HEK293 (cell line): ENCODE measurements around the gene TEAD1.

Experiments used
- CTCF ChIA-PET: fragments of 350-600 bp; formaldehyde crosslinking; extraction: SDS; loops from one replicate; lab custom pipeline; 2021; ENCODE audit warnings: antibody characterized with exemption; lab: Yijun Ruan, JAX
- POLR2A ChIA-PET: fragments of 300-600 bp; formaldehyde crosslinking; extraction: SDS; loops from one replicate; lab custom pipeline; 2020; ENCODE audit warnings: antibody characterized with exemption, inconsistent platforms; lab: Yijun Ruan, JAX
- H3K27ac ChIP-seq: fragments of 200-500 bp; sonication (Bioruptor generic); 2 replicates; pipeline ENCODE4 v1.5.1; 2014; ENCODE audit warnings: low read depth, low read length, control low read depth, inconsistent platforms; ENCODE audit errors: extremely low read depth
- H3K36me3 ChIP-seq, 2 experiments: fragments of 200-500 bp in 1 of 2; sonication (Bioruptor generic) in 1 of 2; 1 replicate in 1 of 2; 2 replicates in 1 of 2; pipeline ENCODE4 v1.5.1; 2014 to 2017; ENCODE audit warnings: inconsistent platforms in 2 of 2, low read length in 2 of 2; ENCODE audit not compliant: control insufficient read depth in 2 of 2, insufficient read depth in 1 of 2
- H3K4me1 ChIP-seq: fragments of 200-500 bp; sonication (Bioruptor generic); 2 replicates; pipeline ENCODE4 v1.5.1; 2014; ENCODE audit warnings: mild to moderate bottlenecking, low read length, inconsistent platforms; ENCODE audit not compliant: control insufficient read depth, insufficient read depth
- H3K4me3 ChIP-seq: 2 replicates; pipeline ENCODE4 v1.5.1; 2011; ENCODE audit warnings: low read depth, mild to moderate bottlenecking, control low read depth, low read length, moderate library complexity
- H3K9me3 ChIP-seq: fragments of 200-500 bp; sonication (Bioruptor generic); 2 replicates; pipeline ENCODE4 v1.5.1; 2014; ENCODE audit warnings: low read depth, low read length, inconsistent platforms; ENCODE audit not compliant: control insufficient read depth, insufficient read depth
- BCL6B ChIP-seq: fragments of 450-650 bp; formaldehyde crosslinking; IDR thresholded peaks from 2 replicates; pipeline ENCODE4 v1.5.1; 2017; ENCODE audit warnings: missing biosample characterization, missing genetic modification characterization
- GLIS2 ChIP-seq: fragments of 450-650 bp; formaldehyde crosslinking; IDR thresholded peaks from 2 replicates; pipeline ENCODE4 v1.5.1; 2016; ENCODE audit warnings: missing biosample characterization, missing genetic modification characterization
- HOXA7 ChIP-seq: sonication (generic); formaldehyde crosslinking; IDR thresholded peaks from 2 replicates; pipeline ENCODE4 v1.8.1; 2022; ENCODE audit warnings: missing genetic modification reagents, borderline replicate concordance
- KLF16 ChIP-seq: fragments of 450-650 bp; formaldehyde crosslinking; IDR thresholded peaks from 2 replicates; pipeline ENCODE4 v1.5.1; 2017; ENCODE audit warnings: missing biosample characterization, missing genetic modification characterization
- ZBTB17 ChIP-seq: fragments of 450-650 bp; formaldehyde crosslinking; IDR thresholded peaks from 2 replicates; pipeline ENCODE4 v1.5.1; 2016; ENCODE audit warnings: missing biosample characterization, missing genetic modification characterization
- ZNF121 ChIP-seq: fragments of 450-650 bp; formaldehyde crosslinking; IDR thresholded peaks from 2 replicates; pipeline ENCODE4 v1.5.1; 2016; ENCODE audit warnings: missing biosample characterization, missing genetic modification characterization
- ZNF169 ChIP-seq: fragments of 450-650 bp; formaldehyde crosslinking; IDR thresholded peaks from 2 replicates; pipeline ENCODE4 v1.5.1; 2016; ENCODE audit warnings: missing biosample characterization, missing genetic modification characterization
- ZNF18 ChIP-seq: fragments of 450-650 bp; formaldehyde crosslinking; IDR thresholded peaks from 2 replicates; pipeline ENCODE4 v1.5.1; 2016; ENCODE audit warnings: missing biosample characterization, missing genetic modification characterization
- ZNF184 ChIP-seq: fragments of 450-650 bp; IDR thresholded peaks from 2 replicates; pipeline ENCODE4 v1.5.1; 2018; ENCODE audit warnings: missing biosample characterization, mild to moderate bottlenecking, missing genetic modification characterization
- ZNF19 ChIP-seq: fragments of 450-650 bp; formaldehyde crosslinking; IDR thresholded peaks from 2 replicates; pipeline ENCODE4; 2016; ENCODE audit warnings: missing biosample characterization, missing genetic modification characterization, low read depth
- ZNF211 ChIP-seq: fragments of 450-650 bp; formaldehyde crosslinking; IDR thresholded peaks from 2 replicates; pipeline ENCODE4 v1.5.1; 2016; ENCODE audit warnings: low read depth, missing biosample characterization, missing genetic modification characterization
- ZNF239 ChIP-seq: fragments of 450-650 bp; formaldehyde crosslinking; IDR thresholded peaks from 2 replicates; pipeline ENCODE4 v1.5.1; 2016; ENCODE audit warnings: missing biosample characterization, missing genetic modification characterization
- ZNF248 ChIP-seq: fragments of 450-650 bp; formaldehyde crosslinking; IDR thresholded peaks from 2 replicates; pipeline ENCODE4 v1.5.1; 2017; ENCODE audit warnings: missing biosample characterization, missing genetic modification characterization
- ZNF26 ChIP-seq: fragments of 450-650 bp; formaldehyde crosslinking; IDR thresholded peaks from 2 replicates; pipeline ENCODE4 v1.5.1; 2016; ENCODE audit warnings: missing biosample characterization, missing genetic modification characterization
- ZNF280C ChIP-seq: fragments of 450-650 bp; formaldehyde crosslinking; IDR thresholded peaks from 2 replicates; pipeline ENCODE4 v1.5.1; 2016; ENCODE audit warnings: missing biosample characterization, missing genetic modification characterization
- ZNF555 ChIP-seq: fragments of 450-650 bp; formaldehyde crosslinking; conservative IDR thresholded peaks from 2 replicates; pipeline ENCODE4 v1.5.1; 2017; ENCODE audit warnings: missing biosample characterization, mild to moderate bottlenecking, missing genetic modification characterization, inconsistent platforms
- ZNF571 ChIP-seq: fragments of 450-650 bp; formaldehyde crosslinking; IDR thresholded peaks from 2 replicates; pipeline ENCODE4 v1.5.0; 2017; ENCODE audit warnings: missing biosample characterization, missing genetic modification characterization
- ZNF610 ChIP-seq: fragments of 450-650 bp; formaldehyde crosslinking; IDR thresholded peaks from 2 replicates; pipeline ENCODE4 v1.5.1; 2016; ENCODE audit warnings: missing biosample characterization, missing genetic modification characterization, borderline replicate concordance
- ZNF621 ChIP-seq: fragments of 450-650 bp; formaldehyde crosslinking; IDR thresholded peaks from 2 replicates; pipeline ENCODE4 v1.5.1; 2017; ENCODE audit warnings: missing biosample characterization, missing genetic modification characterization
- ZNF692 ChIP-seq: fragments of 450-650 bp; formaldehyde crosslinking; IDR thresholded peaks from 2 replicates; pipeline ENCODE4 v1.5.1; 2016; ENCODE audit warnings: missing biosample characterization, missing genetic modification characterization
- ZNF704 ChIP-seq: fragments of 450-650 bp; formaldehyde crosslinking; IDR thresholded peaks from 2 replicates; pipeline ENCODE4 v1.5.1; 2016; ENCODE audit warnings: missing biosample characterization, missing genetic modification characterization
- ZNF776 ChIP-seq: fragments of 450-650 bp; formaldehyde crosslinking; IDR thresholded peaks from 2 replicates; pipeline ENCODE4 v1.5.0; 2017; ENCODE audit warnings: missing biosample characterization, missing genetic modification characterization, borderline replicate concordance
- ZNF843 ChIP-seq: fragments of 450-650 bp; formaldehyde crosslinking; IDR thresholded peaks from 2 replicates; pipeline ENCODE4 v1.5.1; 2016; ENCODE audit warnings: missing biosample characterization, missing genetic modification characterization
- ZSCAN30 ChIP-seq: fragments of 450-650 bp; IDR thresholded peaks from 2 replicates; pipeline ENCODE4 v1.5.1; 2018; ENCODE audit warnings: missing biosample characterization, mild to moderate bottlenecking, missing genetic modification characterization, moderate library complexity
- ZSCAN5A ChIP-seq: fragments of 450-650 bp; formaldehyde crosslinking; IDR thresholded peaks from 2 replicates; pipeline ENCODE4 v1.5.1; 2016; ENCODE audit warnings: missing biosample characterization, missing genetic modification characterization
- ZXDB ChIP-seq: fragments of 450-650 bp; formaldehyde crosslinking; IDR thresholded peaks from 2 replicates; pipeline ENCODE4 v1.5.1; 2016; ENCODE audit warnings: missing biosample characterization, missing genetic modification characterization

The TEAD1 gene

GRCh38 chr11:12729941-12730340, 55.7 kb downstream of the TEAD1 start:
- no peaks in the 10 kb centered on the region for H3K9me3 ChIP-seq
- H3K4me1 ChIP-seq: peaks cover 2% of the 10 kb centered on the region; the same call in 1 of the 2 replicates
- no peak for TF ChIP-seq ZNF239 (tag by site-specific recombination)
- TF ChIP-seq ZNF248 (tag by site-specific recombination): no peak
- TF ChIP-seq ZNF121 (tag by site-specific recombination): no peak
- TF ChIP-seq ZXDB (tag by site-specific recombination): no peak
- no peak for TF ChIP-seq ZNF211 (tag by site-specific recombination)
- no peak for TF ChIP-seq ZNF18 (tag by site-specific recombination)
- TF ChIP-seq ZNF280C (tag by site-specific recombination): no peak
- no peak for TF ChIP-seq ZNF19
- no peak for TF ChIP-seq ZNF621 (tag by site-specific recombination)
- TF ChIP-seq ZNF610 (tag by site-specific recombination): no peak
- TF ChIP-seq GLIS2 (tag by site-specific recombination): no peak
- TF ChIP-seq ZSCAN5A (tag by site-specific recombination): no peak
- no peak for TF ChIP-seq ZNF776
- TF ChIP-seq HOXA7: no peak
- TF ChIP-seq ZNF704 (tag by site-specific recombination): no peak
- H3K27ac ChIP-seq: no peak overlapping the region
- H3K4me3 ChIP-seq: no peak overlapping the region
- POLR2A ChIA-PET: interaction anchor here (0.6 to 0.8 kb wide), 2 partner anchors 8 to 128 kb away, joined by 3 read pairs; no protein-coding TSS in a partner anchor
- H3K36me3 ChIP-seq: no peaks in the 10 kb centered on the region
- CTCF ChIA-PET: interaction anchor here (0.6 kb wide), 1 partner anchor 432 kb away, joined by 3 read pairs; no protein-coding TSS in a partner anchor

- H3K4me1 ChIP-seq: 0 out of 2 replicates have a peak, but pooled peaks cover 2% of the 10 kb centered on the region
- ChIA-PET POLR2A (no interaction called here), CTCF (no interaction called here)
- TF ChIP-seq ZNF571 (tag by site-specific recombination) (no peak), ZNF555 (tag by site-specific recombination) (no peak), KLF16 (tag by site-specific recombination) (no peak), ZBTB17 (tag by site-specific recombination) (no peak), ZNF169 (no peak), ZNF843 (no peak), BCL6B (tag by site-specific recombination) (no peak), ZNF26 (tag by site-specific recombination) (no peak), ZNF692 (tag by site-specific recombination) (no peak), ZSCAN30 (tag by site-specific recombination) (no peak), ZNF184 (tag by site-specific recombination) (no peak)
These were observed 57.7 kb downstream of the TEAD1 start for GRCh38 chr11:12731841-12732336.

More at GRCh38 chr11:12731841-12732336, 57.7 kb downstream of the TEAD1 start:
- no peak overlapping the region for H3K4me3 ChIP-seq
- no peaks in the 10 kb centered on the region for H3K9me3 ChIP-seq
- no peaks in the 10 kb centered on the region for H3K36me3 ChIP-seq
- H3K27ac ChIP-seq: no peak overlapping the region
